Lower lobe of right lung (tissue), 2 donors: ENCODE measurements around the gene SFTPB. TPM values are rescaled to one million over a fixed set of nuclear protein-coding genes. Genes with fewer than 3 reads are reported as not detected.
"Not testable (repeated sequence)": the region's sequence is repeated elsewhere in the genome, so short reads cannot be mapped to it uniquely, and the experiment has no call there.

Experiments used
- ATAC-seq, 2 donors: fragments of 200-7000 bp; cut with Tn5 transposase; one replicate each; pipeline ENCODE4 v1.9.1; 2020 to 2022; ENCODE audit warnings: mild to moderate bottlenecking in 2 of 2, moderate library complexity in 2 of 2
- DNase-seq: peaks from one replicate; pipeline ENCODE4 v3.0.0-alpha.2; 2020
- H3K27ac ChIP-seq: fragments of 200-600 bp; one replicate; pipeline ENCODE4 v1.8.0; 2022
- H3K27me3 ChIP-seq: fragments of 200-600 bp; one replicate; pipeline ENCODE4 v1.8.0; 2022; ENCODE audit warnings: low read depth
- H3K36me3 ChIP-seq: fragments of 200-600 bp; one replicate; pipeline ENCODE4 v1.8.0; 2022; ENCODE audit warnings: mild to moderate bottlenecking
- H3K4me1 ChIP-seq: fragments of 200-600 bp; one replicate; pipeline ENCODE4 v1.8.0; 2022
- H3K4me3 ChIP-seq: fragments of 200-600 bp; one replicate; pipeline ENCODE4 v1.8.0; 2022; ENCODE audit warnings: mild to moderate bottlenecking
- H3K9me3 ChIP-seq: fragments of 200-600 bp; one replicate; pipeline ENCODE4 v1.8.0; 2022
- CTCF ChIP-seq: fragments of 200-600 bp; IDR thresholded peaks from one replicate; pipeline ENCODE4 v1.8.0; 2022; ENCODE audit warnings: antibody characterized with exemption, mild to moderate bottlenecking
- intact Hi-C: fragments of 100-400 bp; cut with DNase I; formaldehyde crosslinking; loops from one replicate; pipeline ENCODE4 v1.11.0; 2022
- total RNA-seq: library from RNA; stranded (reverse); fragmentation: NEBNext Ultra II Directional; extraction: Animal tissue kit (Norgen Biotek cat#: 25700); gene quantifications from one replicate; pipeline ENCODE4 v1.2.1, GENCODE V29; 2021
- donor health status: DM: no; HTN: yes; CAD: no; lungs with severe emphysema.

SFTPB gene
- total RNA-seq, 1 donor from 2014 or later, result 12,584 TPM

DNA sequence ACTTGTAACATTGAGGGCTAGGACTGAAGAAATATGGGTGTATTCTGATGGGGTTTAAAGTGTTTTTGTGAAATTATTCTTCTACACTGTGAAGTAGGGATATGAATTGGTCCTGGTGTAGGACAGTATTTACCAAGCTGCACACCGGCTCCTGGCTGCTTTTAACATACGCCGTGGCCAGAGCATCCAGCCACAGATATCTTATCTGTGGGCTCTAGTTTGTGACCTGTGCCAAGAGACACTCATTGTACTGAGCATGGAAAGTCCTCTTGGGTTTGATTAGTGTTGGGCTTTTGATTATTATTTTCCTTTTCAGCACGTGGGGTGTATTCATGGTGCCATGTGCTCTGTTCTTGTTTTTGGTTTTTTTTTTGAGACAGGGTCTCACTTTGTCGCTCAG, 44.0 kb downstream of the SFTPB start:
- H3K4me1 ChIP-seq, result no peaks in the 10 kb centered on the region
- no peak for TF ChIP-seq CTCF
- intact Hi-C loops, result no loop called here
- peaks cover 100% of the 10 kb centered on the region for H3K36me3 ChIP-seq
- no peak for ATAC-seq
- DNase-seq, result no peak
- H3K27me3 ChIP-seq, result no peaks in the 10 kb centered on the region
- no peak overlapping the region for H3K27ac ChIP-seq
- H3K9me3 ChIP-seq, result no peaks in the 10 kb centered on the region
- no peak overlapping the region for H3K4me3 ChIP-seq

- H3K4me1 ChIP-seq, result peaks cover 15% of the 10 kb centered on the region
- DNase-seq (no peak), ATAC-seq (no peak)
- peaks cover 77% of the 10 kb centered on the region for H3K36me3 ChIP-seq
- no peaks in the 10 kb centered on the region for H3K27me3 ChIP-seq
- no peak overlapping the region for H3K27ac ChIP-seq
- no peaks in the 10 kb centered on the region for H3K9me3 ChIP-seq
- no peak for TF ChIP-seq CTCF
- no peak overlapping the region for H3K4me3 ChIP-seq
- intact Hi-C loops, result no loop called here
Observed at GRCh38 chr2:85621338-85621737, 46.7 kb downstream of the SFTPB start.

GRCh38 chr2:85619617-85620016, 48.4 kb downstream of the SFTPB start:
- ATAC-seq, result no peak
- DNase-seq, result no peak
- intact Hi-C loops, result no loop called here
- TF ChIP-seq CTCF, result no peak
- H3K4me3 ChIP-seq, result no peak overlapping the region
- H3K4me1 ChIP-seq, result peaks cover 21% of the 10 kb centered on the region
- peaks cover 60% of the 10 kb centered on the region for H3K36me3 ChIP-seq
- no peak overlapping the region for H3K27ac ChIP-seq
- H3K27me3 ChIP-seq, result no peaks in the 10 kb centered on the region
- H3K9me3 ChIP-seq, result no peaks in the 10 kb centered on the region

GRCh38 chr2:85617723-85618122, 50.3 kb downstream of the SFTPB start:
- DNase-seq, intact Hi-C loops, H3K27ac ChIP-seq, H3K27me3 ChIP-seq, H3K9me3 ChIP-seq, ATAC-seq: not testable (repeated sequence)
- peaks cover 41% of the 10 kb centered on the region for H3K36me3 ChIP-seq
- H3K4me1 ChIP-seq, result peaks cover 21% of the 10 kb centered on the region
- H3K4me3 ChIP-seq, result peak overlapping the region; percentile 11

DNA sequence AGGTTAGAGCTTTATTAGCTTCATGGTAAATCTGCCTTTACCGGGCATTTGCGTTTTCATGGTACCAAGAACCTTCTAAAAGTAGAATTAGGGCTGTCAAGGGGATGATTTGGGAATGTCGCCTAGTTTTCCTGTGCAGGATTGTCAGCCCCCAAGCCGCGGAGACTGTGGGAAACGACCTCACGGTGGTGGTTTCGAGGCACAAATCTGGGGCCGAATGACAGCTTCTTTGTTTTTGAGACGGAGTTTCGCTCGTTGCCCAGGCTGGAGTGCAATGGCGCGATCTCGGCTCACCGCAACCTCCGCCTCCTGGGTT, 52.6 kb downstream of the SFTPB start:
- Histone ChIP-seq H3K4me3 (peak overlapping the region; percentile 90), H3K27ac (peak overlapping the region; percentile 89), H3K27me3 (no peaks in the 10 kb centered on the region), H3K9me3 (no peaks in the 10 kb centered on the region), H3K4me1 (peaks cover 36% of the 10 kb centered on the region), H3K36me3 (peaks cover 18% of the 10 kb centered on the region)
- intact Hi-C loops, result no loop called here
- no peak for ATAC-seq
- TF ChIP-seq CTCF, result no peak
- DNase-seq, result no peak

DNA sequence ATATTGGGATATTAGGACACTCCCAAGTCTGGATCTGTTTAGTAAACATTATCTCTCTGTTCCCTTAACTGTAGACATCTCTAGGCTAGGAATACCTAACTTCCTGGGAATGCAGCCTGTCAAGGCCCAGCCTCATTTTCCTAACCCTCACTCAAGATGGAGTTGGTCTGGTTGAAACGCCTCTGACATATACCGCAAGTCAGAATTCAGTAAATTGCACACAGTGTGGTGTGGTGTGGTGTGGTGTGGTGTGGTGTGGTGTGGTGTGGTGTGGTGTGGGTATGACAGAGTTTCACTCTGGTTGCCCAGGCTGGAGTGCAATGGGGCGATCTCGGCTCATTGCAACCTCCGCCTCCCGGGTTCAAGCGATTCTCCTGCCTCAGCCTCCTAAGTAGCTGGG, 53.2 kb downstream of the SFTPB start:
- H3K27me3 ChIP-seq, DNase-seq, ATAC-seq, H3K4me3 ChIP-seq, intact Hi-C loops, H3K27ac ChIP-seq, H3K9me3 ChIP-seq: not testable (repeated sequence)
- Histone ChIP-seq H3K4me1 (peaks cover 40% of the 10 kb centered on the region), H3K36me3 (peaks cover 12% of the 10 kb centered on the region)
